ENCODE data around the gene LRIG3.
"Not testable (repeated sequence)": the region's sequence is repeated elsewhere in the genome, so short reads cannot be mapped to it uniquely, and the experiment has no call there.

Gene LRIG3

DNA sequence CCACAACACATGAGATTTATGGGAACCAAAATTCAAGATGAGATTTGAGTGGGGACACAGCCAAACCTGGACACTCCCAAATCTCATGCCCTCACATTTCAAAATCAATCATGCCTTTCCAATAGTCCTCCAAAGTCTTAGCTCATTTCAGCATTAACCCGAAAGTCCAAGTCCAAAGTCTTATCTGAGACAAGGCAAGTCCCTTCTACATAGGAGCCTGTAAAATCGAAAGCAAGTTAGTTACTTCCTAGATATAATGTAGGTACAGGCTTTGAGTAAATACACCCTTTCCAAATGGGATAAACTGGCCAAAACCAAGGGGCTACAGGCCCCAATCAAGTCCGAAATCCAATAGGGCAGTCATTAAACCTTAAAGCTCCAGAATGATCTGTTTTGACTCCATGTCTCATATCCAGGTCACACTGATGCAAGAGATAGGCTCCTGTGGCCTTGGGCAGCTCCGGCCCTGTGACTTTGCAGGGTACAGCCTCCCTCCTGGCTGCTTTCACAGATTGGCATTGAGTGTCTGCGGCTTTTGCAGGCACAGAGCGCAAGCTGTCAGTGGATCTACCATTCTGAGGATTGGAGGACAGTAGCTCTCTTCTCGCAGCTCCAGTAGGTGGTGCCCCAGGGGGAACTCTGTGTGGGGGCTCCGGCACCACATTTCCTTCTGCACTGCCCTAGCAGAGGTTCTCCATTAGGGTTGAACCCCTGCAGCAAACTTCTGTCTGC lies 60.1 kb downstream of the LRIG3 start:
- DNase-seq (ENCODE audit: low read depth in 3 of 3), result no peak

- no peak for DNase-seq (ENCODE audit: low read depth in 3 of 3)
Observed at GRCh38 chr12:58858030-58858429, 62.3 kb downstream of the LRIG3 start.

DNA sequence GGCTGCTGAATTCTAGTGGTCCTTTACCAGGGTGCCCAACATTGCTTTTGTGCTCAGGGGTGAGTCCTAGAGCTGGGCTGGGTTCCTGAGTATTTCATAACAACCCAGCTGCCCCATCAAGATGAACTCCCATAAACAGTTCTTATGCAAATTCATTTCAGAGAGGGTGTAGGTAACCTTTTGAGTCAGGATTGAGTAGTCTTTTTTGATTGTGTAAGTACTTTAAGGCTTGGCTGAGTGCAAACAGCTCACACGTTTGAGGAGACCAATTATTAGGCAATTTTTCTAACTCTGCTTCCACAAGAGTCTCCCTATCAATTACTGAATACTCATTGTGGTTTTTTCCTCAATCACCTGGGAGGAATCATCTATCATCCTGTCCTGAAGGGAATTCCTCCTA lies 63.1 kb downstream of the LRIG3 start:
- not testable (repeated sequence) for DNase-seq (ENCODE audit: low read depth in 3 of 3)

DNA sequence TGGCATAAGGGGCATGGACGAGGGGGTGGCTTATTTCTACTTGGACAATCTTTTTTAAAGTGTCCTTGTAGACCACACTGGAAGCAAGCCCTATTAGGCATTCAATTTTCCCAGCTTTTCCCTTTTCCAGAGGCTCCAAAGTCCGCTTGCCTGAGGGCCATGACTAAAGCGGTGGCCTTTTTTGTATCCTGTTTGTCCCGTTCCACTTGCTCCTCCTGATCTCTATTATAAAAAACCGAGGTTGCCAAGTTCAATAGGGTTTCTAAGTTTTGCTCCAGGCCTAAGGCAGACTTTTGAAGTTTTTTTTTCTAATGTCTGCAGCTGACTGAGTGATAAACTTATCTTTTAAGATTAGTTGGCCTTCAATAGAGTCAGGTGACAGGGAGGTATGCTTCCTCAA lies 64.7 kb downstream of the LRIG3 start:
- not testable (repeated sequence) for DNase-seq (ENCODE audit: low read depth in 3 of 3)

DNA sequence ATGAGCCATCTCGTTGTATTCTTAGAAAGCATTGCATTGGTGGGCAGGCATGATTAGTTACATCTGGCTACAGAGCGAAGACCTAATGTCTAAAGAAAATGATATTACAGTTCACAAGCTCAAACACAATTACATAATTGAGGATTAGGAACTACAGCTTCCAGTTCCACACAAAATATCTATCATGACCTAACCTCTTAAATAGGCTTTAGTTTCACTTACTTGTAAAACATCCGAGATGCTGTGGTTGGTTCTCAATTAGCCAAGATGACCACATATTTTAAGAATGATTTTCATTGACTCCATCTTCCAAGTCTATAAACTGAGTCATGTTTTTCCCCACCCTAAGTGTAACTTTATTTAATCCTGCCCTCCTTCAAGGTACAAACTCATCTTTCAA lies 69.5 kb downstream of the LRIG3 start:
- DNase-seq (ENCODE audit: low read depth in 3 of 3), result no peak

GRCh38 chr12:58847901-58848600 lies 72.3 kb downstream of the LRIG3 start:
- no peak for DNase-seq (ENCODE audit: low read depth in 3 of 3)

GRCh38 chr12:58844161-58844560 lies 76.1 kb downstream of the LRIG3 start:
- no peak for DNase-seq (ENCODE audit: low read depth in 3 of 3)

DNA sequence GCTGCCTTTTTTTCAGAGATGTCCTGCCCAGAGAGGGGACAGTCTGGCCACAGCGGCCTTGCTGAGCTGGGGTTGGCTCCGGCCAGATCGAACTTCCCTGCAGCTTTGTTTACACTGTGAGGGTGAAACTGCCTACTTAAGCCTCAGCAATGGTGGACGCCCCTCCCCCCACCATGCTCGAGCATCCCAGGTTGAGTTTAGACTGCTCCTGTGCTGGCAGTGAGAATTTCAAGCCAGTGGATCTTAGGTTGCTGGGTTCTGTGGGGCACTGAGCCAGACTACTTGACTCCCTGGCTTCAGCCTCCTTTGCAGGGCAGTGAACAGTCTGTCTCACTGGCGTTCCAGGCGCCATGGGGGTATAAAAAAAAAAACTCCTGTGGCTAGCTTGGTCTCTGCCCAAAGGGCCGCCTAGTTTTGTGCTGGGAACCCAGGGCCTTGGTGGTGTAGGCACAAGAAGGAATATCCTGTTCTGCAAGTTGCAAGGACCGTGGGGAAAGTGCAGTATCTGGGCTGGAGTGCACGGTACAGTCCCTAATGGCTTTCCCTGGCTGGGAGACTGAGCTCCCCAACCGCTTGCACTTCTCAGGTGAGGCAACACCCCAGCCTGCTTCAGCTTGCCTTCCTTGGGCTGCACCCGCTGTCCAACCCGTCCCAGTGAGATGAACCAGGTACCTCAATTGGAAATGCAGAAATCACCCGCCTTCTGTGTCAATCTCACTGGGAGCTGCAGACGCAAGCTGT lies 79.1 kb downstream of the LRIG3 start:
- DNase-seq (ENCODE audit: low read depth in 3 of 3), result no peak

DNA sequence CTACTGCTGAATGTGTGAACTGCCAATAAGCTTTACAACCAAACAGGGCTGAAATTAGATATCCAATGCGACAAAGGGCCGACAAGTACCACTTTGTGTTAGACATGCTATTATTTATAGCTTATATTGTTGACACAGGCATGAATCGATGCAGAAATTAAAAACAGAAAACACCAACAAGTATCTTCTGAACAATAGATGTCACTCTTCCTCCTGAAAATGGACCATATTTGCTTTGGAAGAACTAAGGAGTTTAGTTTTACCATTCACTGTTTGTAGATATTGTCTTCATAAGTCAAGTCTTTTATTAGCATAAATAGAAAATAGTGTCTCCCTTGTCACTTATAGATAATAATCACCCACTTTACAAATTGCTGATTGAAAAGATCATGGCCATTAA lies 86.5 kb downstream of the LRIG3 start:
- DNase-seq (ENCODE audit: low read depth in 3 of 3), result no peak

GRCh38 chr12:58832920-58833319 lies 87.4 kb downstream of the LRIG3 start:
- no peak for DNase-seq (ENCODE audit: low read depth in 3 of 3)
